SK-N-SH treated with all-trans-retinoic acid at 6 μM for 48 hours (cell line): ENCODE data around the gene D2HGDH.

Experiments used
- ATAC-seq: fragments of 200-7000 bp; cut with Tn5 transposase; 3 replicates; pipeline ENCODE4 v1.9.1; 2020; ENCODE audit warnings: mild to moderate bottlenecking, moderate library complexity
- BACH2 ChIP-seq: fragments of 250-450 bp; sonication (Bioruptor Pico); IDR thresholded peaks from 2 replicates; pipeline ENCODE4 v1.9.0; 2021; ENCODE audit warnings: mild to moderate bottlenecking, borderline replicate concordance
- CREB5 ChIP-seq: fragments of 250-450 bp; sonication (Bioruptor Pico); IDR thresholded peaks from 2 replicates; pipeline ENCODE4 v1.5.1; 2020; ENCODE audit warnings: low read depth, mild to moderate bottlenecking, moderate library complexity
- CSDC2 ChIP-seq: fragments of 250-450 bp; sonication (Bioruptor Pico); IDR thresholded peaks from 2 replicates; pipeline ENCODE4 v1.5.0; 2020; ENCODE audit warnings: mild to moderate bottlenecking, moderate library complexity
- CSRNP3 ChIP-seq: fragments of 250-450 bp; sonication (Bioruptor Pico); IDR thresholded peaks from 2 replicates; pipeline ENCODE4 v1.5.1; 2021; ENCODE audit warnings: mild to moderate bottlenecking, moderate library complexity
- ESRRG ChIP-seq: fragments of 250-450 bp; sonication (Bioruptor Pico); IDR thresholded peaks from 2 replicates; pipeline ENCODE4 v1.6.1; 2021; ENCODE audit warnings: mild to moderate bottlenecking
- GLIS3 ChIP-seq: fragments of 250-450 bp; sonication (Bioruptor Pico); IDR thresholded peaks from 2 replicates; pipeline ENCODE4 v1.5.0; 2020; ENCODE audit warnings: mild to moderate bottlenecking, moderate library complexity
- ISL1 ChIP-seq: fragments of 250-450 bp; sonication (Bioruptor Pico); IDR thresholded peaks from 2 replicates; pipeline ENCODE4 v2.1.2; 2022; ENCODE audit warnings: mild to moderate bottlenecking, moderate library complexity
- PATZ1 ChIP-seq: fragments of 250-450 bp; sonication (Bioruptor Pico); IDR thresholded peaks from 2 replicates; pipeline ENCODE4 v1.8.0; 2020; ENCODE audit warnings: mild to moderate bottlenecking, moderate library complexity, borderline replicate concordance
- PPARA ChIP-seq: fragments of 250-450 bp; sonication (Bioruptor Pico); IDR thresholded peaks from 2 replicates; pipeline ENCODE4 v1.5.0; 2020; ENCODE audit warnings: mild to moderate bottlenecking, borderline replicate concordance
- RARB ChIP-seq: fragments of 250-450 bp; sonication (Bioruptor Pico); IDR thresholded peaks from 2 replicates; pipeline ENCODE4 v1.8.0; 2021; ENCODE audit warnings: mild to moderate bottlenecking, moderate library complexity
- SNAI2 ChIP-seq: fragments of 250-450 bp; sonication (Bioruptor Pico); IDR thresholded peaks from 2 replicates; pipeline ENCODE4 v1.5.0; 2020; ENCODE audit warnings: mild to moderate bottlenecking, moderate library complexity
- TCF4 ChIP-seq: fragments of 250-450 bp; sonication (Bioruptor Pico); IDR thresholded peaks from 2 replicates; pipeline ENCODE4 v1.8.0; 2021; ENCODE audit warnings: mild to moderate bottlenecking, moderate library complexity, borderline replicate concordance
- TOX ChIP-seq: fragments of 250-450 bp; sonication (Bioruptor Pico); IDR thresholded peaks from 2 replicates; pipeline ENCODE4 v1.8.0; 2021; ENCODE audit warnings: mild to moderate bottlenecking, moderate library complexity, borderline replicate concordance
- TSHZ2 ChIP-seq: fragments of 250-450 bp; sonication (Bioruptor Pico); IDR thresholded peaks from 2 replicates; pipeline ENCODE4 v1.5.0; 2020; ENCODE audit warnings: mild to moderate bottlenecking, moderate library complexity
- ZC3H10 ChIP-seq: fragments of 250-450 bp; sonication (Bioruptor Pico); IDR thresholded peaks from 2 replicates; pipeline ENCODE4 v1.5.1; 2021; ENCODE audit warnings: mild to moderate bottlenecking, moderate library complexity
- ZFP3 ChIP-seq: fragments of 250-450 bp; sonication (Bioruptor Pico); IDR thresholded peaks from 2 replicates; pipeline ENCODE4 v1.5.0; 2020; ENCODE audit warnings: mild to moderate bottlenecking, moderate library complexity
- ZNF565 ChIP-seq: fragments of 450-650 bp; formaldehyde crosslinking; conservative IDR thresholded peaks from 2 replicates; pipeline ENCODE4 v1.5.0; 2020; ENCODE audit warnings: low read depth, mild to moderate bottlenecking, moderate library complexity
- ZNF70 ChIP-seq: fragments of 450-650 bp; formaldehyde crosslinking; IDR thresholded peaks from 2 replicates; pipeline ENCODE4 v1.5.0; 2020; ENCODE audit warnings: mild to moderate bottlenecking, moderate library complexity
- ZNF8 ChIP-seq: fragments of 450-650 bp; formaldehyde crosslinking; IDR thresholded peaks from 2 replicates; pipeline ENCODE4 v1.5.0; 2020; ENCODE audit warnings: mild to moderate bottlenecking, moderate library complexity

D2HGDH gene

GRCh38 chr2:241768251-241768711 is 33.9 kb downstream of the D2HGDH start:
- TF ChIP-seq BACH2 (CRISPR knock-in tag) = no peak
- TF ChIP-seq PATZ1 = no peak
- TF ChIP-seq CREB5 (CRISPR knock-in tag) = no peak
- no peak for TF ChIP-seq TSHZ2 (CRISPR knock-in tag)
- TF ChIP-seq ZNF70 (CRISPR knock-in tag) = no peak
- TF ChIP-seq TOX = no peak
- TF ChIP-seq ZNF8 (CRISPR knock-in tag) = no peak
- no peak for TF ChIP-seq PPARA
- TF ChIP-seq GLIS3 (CRISPR knock-in tag) = no peak
- no peak for TF ChIP-seq RARB
- TF ChIP-seq ZNF565 = no peak
- TF ChIP-seq ISL1 (CRISPR knock-in tag) = no peak
- no peak for TF ChIP-seq CSDC2 (CRISPR knock-in tag)
- TF ChIP-seq ZFP3 = no peak
- no peak for TF ChIP-seq CSRNP3
- TF ChIP-seq, all 23 proteins: peak for 0
- ATAC-seq = no peak

GRCh38 chr2:241768850-241769249 is 34.4 kb downstream of the D2HGDH start:
- TF ChIP-seq ZC3H10 (CRISPR knock-in tag) = no peak
- TF ChIP-seq, all 23 proteins: peak for 0
- no peak for ATAC-seq

- no peak for ATAC-seq
- TF ChIP-seq CREB5 (CRISPR knock-in tag) = no peak
- TF ChIP-seq ZFP3 = no peak
- no peak for TF ChIP-seq GLIS3 (CRISPR knock-in tag)
- TF ChIP-seq TCF4 (CRISPR knock-in tag) = no peak
- TF ChIP-seq PPARA = no peak
- TF ChIP-seq BACH2 (CRISPR knock-in tag) = no peak
- no peak for TF ChIP-seq ZNF565
- no peak for TF ChIP-seq SNAI2 (CRISPR knock-in tag)
- TF ChIP-seq ESRRG = no peak
- no peak for TF ChIP-seq TSHZ2 (CRISPR knock-in tag)
- no peak for TF ChIP-seq CSRNP3
- no peak for TF ChIP-seq ZC3H10 (CRISPR knock-in tag)
- TF ChIP-seq CSDC2 (CRISPR knock-in tag) = no peak
Observed at GRCh38 chr2:241769819-241770184, 35.4 kb downstream of the D2HGDH start.
